ENCODE results near the gene TIGD7. TPM values are rescaled to one million over a fixed set of nuclear protein-coding genes. Genes with fewer than 3 reads are reported as not detected.

The TIGD7 gene
- total RNA-seq, 1 experiment from 2014 or later: 4.2 TPM

DNA sequence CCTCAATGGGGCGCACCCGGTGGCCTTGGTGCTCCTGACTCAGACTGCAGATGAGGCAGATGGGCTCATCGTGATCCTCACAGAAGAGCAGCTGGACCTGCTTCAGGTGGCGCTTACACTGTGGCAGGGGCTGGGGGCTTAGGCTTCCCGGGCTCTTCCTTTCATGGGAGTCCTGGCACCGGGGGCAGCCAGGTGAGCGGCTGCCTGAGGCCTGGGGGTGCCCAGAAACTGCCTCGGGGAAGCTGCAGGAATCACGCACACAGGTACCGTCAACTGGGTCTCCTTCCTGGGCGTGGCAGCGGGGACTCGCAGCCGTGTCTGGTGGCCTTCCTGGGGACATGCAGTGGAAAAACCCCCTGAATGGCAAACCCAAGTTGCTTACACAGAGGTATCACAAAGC is 55.8 kb downstream of the TIGD7 start:
- no peak overlapping the region for H4K91ac ChIP-seq (ENCODE audit: insufficient read length, low read depth, low read length)
- no peak overlapping the region for H2BK20ac ChIP-seq (ENCODE audit: low read depth, low read length, poor library complexity, severe bottlenecking)
- H2BK120ac ChIP-seq (ENCODE audit: low read depth, low read length, poor library complexity, severe bottlenecking): no peak overlapping the region
- H3K4me1 ChIP-seq (ENCODE audit: insufficient read depth, low read length): no peaks in the 10 kb centered on the region
- H2AK5ac ChIP-seq (ENCODE audit: insufficient read length, low read length): no peak overlapping the region
- no CpG with 5 or more reads among the region's 14 CpGs for WGBS (ENCODE audit: extremely low coverage, insufficient read length, low lambda C conversion rate)
- H3K23ac ChIP-seq (ENCODE audit: insufficient read length, low read depth, low read length): no peak overlapping the region
- no peak overlapping the region for H2BK5ac ChIP-seq (ENCODE audit: insufficient read length, low read length)
- Mint-ChIP-seq H3K27me3 (ENCODE audit: low read depth) (peaks cover 9% of the 10 kb centered on the region), H3K4me3 (no peak overlapping the region), H3K27ac (no peak overlapping the region), H3K4me1 (no peaks in the 10 kb centered on the region), H3K36me3 (ENCODE audit: insufficient read depth in 1 of 3, low read depth in 3 of 3) (peaks cover 0 to 4% (median 0%) of the 10 kb centered on the region in 3 experiments; a peak in 2 of 7 replicates), H3K9me3 (peaks cover 61 to 75% of the 10 kb centered on the region in 2 experiments)
- H3K9me3 ChIP-seq (ENCODE audit: control insufficient read depth, low read depth, low read length): no peaks in the 10 kb centered on the region
- H4K5ac ChIP-seq (ENCODE audit: insufficient read length, low read depth, low read length): no peak overlapping the region
- no peak overlapping the region for H3K4ac ChIP-seq (ENCODE audit: low read depth, low read length)
- H3K4me2 ChIP-seq (ENCODE audit: insufficient read depth, insufficient read length, low read length): no peak overlapping the region
- no peak overlapping the region for H3T11ph ChIP-seq (ENCODE audit: low read length)
- no peak overlapping the region for H2AFZ ChIP-seq (ENCODE audit: low read length)
- no peak for DNase-seq
- H3K27ac ChIP-seq (ENCODE audit: insufficient read length, low read depth, low read length): no peak overlapping the region
- H3K79me1 ChIP-seq (ENCODE audit: insufficient read depth, low read depth, low read length, poor library complexity, severe bottlenecking): no peaks in the 10 kb centered on the region
- no peaks in the 10 kb centered on the region for H3K79me2 ChIP-seq (ENCODE audit: insufficient read depth, low read length)
- no peak overlapping the region for H2BK12ac ChIP-seq (ENCODE audit: insufficient read length, low read depth, low read length)
- H3K9ac ChIP-seq (ENCODE audit: extremely low read depth, insufficient read length, low read length): no peak overlapping the region
- H3K27me3 ChIP-seq (ENCODE audit: insufficient read depth, low read length): no peaks in the 10 kb centered on the region
- H3K18ac ChIP-seq (ENCODE audit: insufficient read length, low read depth, low read length): no peak overlapping the region
- H3K56ac ChIP-seq (ENCODE audit: insufficient read length, low read depth, low read length): no peak overlapping the region
- H3K23me2 ChIP-seq (ENCODE audit: insufficient read length, low read depth, low read length, poor library complexity, severe bottlenecking): no peaks in the 10 kb centered on the region
- H4K8ac ChIP-seq (replicated peaks; ENCODE audit: insufficient read length, low read depth, low read length): no peak overlapping the region
- TF ChIP-seq, protein P1, sequence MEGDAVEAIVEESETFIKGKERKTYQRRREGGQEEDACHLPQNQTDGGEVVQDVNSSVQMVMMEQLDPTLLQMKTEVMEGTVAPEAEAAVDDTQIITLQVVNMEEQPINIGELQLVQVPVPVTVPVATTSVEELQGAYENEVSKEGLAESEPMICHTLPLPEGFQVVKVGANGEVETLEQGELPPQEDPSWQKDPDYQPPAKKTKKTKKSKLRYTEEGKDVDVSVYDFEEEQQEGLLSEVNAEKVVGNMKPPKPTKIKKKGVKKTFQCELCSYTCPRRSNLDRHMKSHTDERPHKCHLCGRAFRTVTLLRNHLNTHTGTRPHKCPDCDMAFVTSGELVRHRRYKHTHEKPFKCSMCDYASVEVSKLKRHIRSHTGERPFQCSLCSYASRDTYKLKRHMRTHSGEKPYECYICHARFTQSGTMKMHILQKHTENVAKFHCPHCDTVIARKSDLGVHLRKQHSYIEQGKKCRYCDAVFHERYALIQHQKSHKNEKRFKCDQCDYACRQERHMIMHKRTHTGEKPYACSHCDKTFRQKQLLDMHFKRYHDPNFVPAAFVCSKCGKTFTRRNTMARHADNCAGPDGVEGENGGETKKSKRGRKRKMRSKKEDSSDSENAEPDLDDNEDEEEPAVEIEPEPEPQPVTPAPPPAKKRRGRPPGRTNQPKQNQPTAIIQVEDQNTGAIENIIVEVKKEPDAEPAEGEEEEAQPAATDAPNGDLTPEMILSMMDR (conservative IDR thresholded peaks at IDR 0.05): no peak
- no peak overlapping the region for H3K14ac ChIP-seq (ENCODE audit: insufficient read depth, low read length)
- no peaks in the 10 kb centered on the region for H4K20me1 ChIP-seq (ENCODE audit: control insufficient read depth, insufficient read depth, insufficient read length)
- H2BK15ac ChIP-seq (ENCODE audit: low read depth, low read length): no peak overlapping the region

All from H9 (cell line).